ENCODE measurements around the gene PCSK2. TPM values are rescaled to one million over a fixed set of nuclear protein-coding genes. Genes with fewer than 3 reads are reported as not detected.

The PCSK2 gene
- total and polyA plus RNA-seq, 4 donors = 0.08 to 0.14 (median 0.09) TPM; not detected in 1

- Histone ChIP-seq H3K27me3 (ENCODE audit: control insufficient read depth in 4 of 4, insufficient read depth in 4 of 4, low read length in 3 of 4) (peaks cover 0 to 16% (median 2%) of the 10 kb centered on the region in 4 donors), H3K27ac (ENCODE audit: low read depth in 1 of 2, low read length in 2 of 2) (no peak overlapping the region), H3K9ac (ENCODE audit: low read depth in 1 of 2, low read length in 2 of 2) (no peak overlapping the region), H3K36me3 (ENCODE audit: control insufficient read depth in 4 of 4, insufficient read depth in 3 of 4, low read depth in 1 of 4, low read length in 3 of 4) (no peaks in the 10 kb centered on the region), H3K4me3 (ENCODE audit: low read depth in 1 of 3, low read length in 3 of 3) (no peak overlapping the region), H3K9me3 (ENCODE audit: control insufficient read depth in 4 of 4, low read length in 3 of 4) (no peaks in the 10 kb centered on the region), H3K4me1 (ENCODE audit: control insufficient read depth in 4 of 4, insufficient read depth in 4 of 4, low read length in 3 of 4) (no peaks in the 10 kb centered on the region)
- TF ChIP-seq FOXA1 (IDR thresholded peaks at IDR 0.05) = no peak
- no peak for TF ChIP-seq GABPA (IDR thresholded peaks at IDR 0.05 in 1 of 2, conservative IDR thresholded peaks at IDR 0.05 in 1 of 2)
- TF ChIP-seq EGR1 (IDR thresholded peaks at IDR 0.05; ENCODE audit: low read depth in 2 of 2) = no peak
- no peak for TF ChIP-seq HNF4A (conservative IDR thresholded peaks at IDR 0.05)
- TF ChIP-seq JUND (IDR thresholded peaks at IDR 0.05) = no peak
- no peak for TF ChIP-seq HNF4G (IDR thresholded peaks at IDR 0.05)
- TF ChIP-seq YY1 (IDR thresholded peaks at IDR 0.05) = no peak
- no peak for TF ChIP-seq RAD21 (IDR thresholded peaks at IDR 0.05)
- TF ChIP-seq ZBTB33 (IDR thresholded peaks at IDR 0.05) = no peak
- no peak for TF ChIP-seq FOXA2 (IDR thresholded peaks at IDR 0.05)
- TF ChIP-seq MAX (IDR thresholded peaks at IDR 0.05) = no peak
- TF ChIP-seq SP1 (IDR thresholded peaks at IDR 0.05) = no peak
- TF ChIP-seq TAF1 (conservative IDR thresholded peaks at IDR 0.05) = no peak
- TF ChIP-seq, protein P1, sequence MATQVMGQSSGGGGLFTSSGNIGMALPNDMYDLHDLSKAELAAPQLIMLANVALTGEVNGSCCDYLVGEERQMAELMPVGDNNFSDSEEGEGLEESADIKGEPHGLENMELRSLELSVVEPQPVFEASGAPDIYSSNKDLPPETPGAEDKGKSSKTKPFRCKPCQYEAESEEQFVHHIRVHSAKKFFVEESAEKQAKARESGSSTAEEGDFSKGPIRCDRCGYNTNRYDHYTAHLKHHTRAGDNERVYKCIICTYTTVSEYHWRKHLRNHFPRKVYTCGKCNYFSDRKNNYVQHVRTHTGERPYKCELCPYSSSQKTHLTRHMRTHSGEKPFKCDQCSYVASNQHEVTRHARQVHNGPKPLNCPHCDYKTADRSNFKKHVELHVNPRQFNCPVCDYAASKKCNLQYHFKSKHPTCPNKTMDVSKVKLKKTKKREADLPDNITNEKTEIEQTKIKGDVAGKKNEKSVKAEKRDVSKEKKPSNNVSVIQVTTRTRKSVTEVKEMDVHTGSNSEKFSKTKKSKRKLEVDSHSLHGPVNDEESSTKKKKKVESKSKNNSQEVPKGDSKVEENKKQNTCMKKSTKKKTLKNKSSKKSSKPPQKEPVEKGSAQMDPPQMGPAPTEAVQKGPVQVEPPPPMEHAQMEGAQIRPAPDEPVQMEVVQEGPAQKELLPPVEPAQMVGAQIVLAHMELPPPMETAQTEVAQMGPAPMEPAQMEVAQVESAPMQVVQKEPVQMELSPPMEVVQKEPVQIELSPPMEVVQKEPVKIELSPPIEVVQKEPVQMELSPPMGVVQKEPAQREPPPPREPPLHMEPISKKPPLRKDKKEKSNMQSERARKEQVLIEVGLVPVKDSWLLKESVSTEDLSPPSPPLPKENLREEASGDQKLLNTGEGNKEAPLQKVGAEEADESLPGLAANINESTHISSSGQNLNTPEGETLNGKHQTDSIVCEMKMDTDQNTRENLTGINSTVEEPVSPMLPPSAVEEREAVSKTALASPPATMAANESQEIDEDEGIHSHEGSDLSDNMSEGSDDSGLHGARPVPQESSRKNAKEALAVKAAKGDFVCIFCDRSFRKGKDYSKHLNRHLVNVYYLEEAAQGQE (IDR thresholded peaks at IDR 0.05) = no peak
- TF ChIP-seq, protein P2, sequence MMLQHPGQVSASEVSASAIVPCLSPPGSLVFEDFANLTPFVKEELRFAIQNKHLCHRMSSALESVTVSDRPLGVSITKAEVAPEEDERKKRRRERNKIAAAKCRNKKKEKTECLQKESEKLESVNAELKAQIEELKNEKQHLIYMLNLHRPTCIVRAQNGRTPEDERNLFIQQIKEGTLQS (IDR thresholded peaks at IDR 0.05) = no peak
- TF ChIP-seq, protein P3, sequence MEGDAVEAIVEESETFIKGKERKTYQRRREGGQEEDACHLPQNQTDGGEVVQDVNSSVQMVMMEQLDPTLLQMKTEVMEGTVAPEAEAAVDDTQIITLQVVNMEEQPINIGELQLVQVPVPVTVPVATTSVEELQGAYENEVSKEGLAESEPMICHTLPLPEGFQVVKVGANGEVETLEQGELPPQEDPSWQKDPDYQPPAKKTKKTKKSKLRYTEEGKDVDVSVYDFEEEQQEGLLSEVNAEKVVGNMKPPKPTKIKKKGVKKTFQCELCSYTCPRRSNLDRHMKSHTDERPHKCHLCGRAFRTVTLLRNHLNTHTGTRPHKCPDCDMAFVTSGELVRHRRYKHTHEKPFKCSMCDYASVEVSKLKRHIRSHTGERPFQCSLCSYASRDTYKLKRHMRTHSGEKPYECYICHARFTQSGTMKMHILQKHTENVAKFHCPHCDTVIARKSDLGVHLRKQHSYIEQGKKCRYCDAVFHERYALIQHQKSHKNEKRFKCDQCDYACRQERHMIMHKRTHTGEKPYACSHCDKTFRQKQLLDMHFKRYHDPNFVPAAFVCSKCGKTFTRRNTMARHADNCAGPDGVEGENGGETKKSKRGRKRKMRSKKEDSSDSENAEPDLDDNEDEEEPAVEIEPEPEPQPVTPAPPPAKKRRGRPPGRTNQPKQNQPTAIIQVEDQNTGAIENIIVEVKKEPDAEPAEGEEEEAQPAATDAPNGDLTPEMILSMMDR (IDR thresholded peaks at IDR 0.05; ENCODE audit: low read depth, low read length, missing input control) = no peak
- no peak for TF ChIP-seq NR2F2 (IDR thresholded peaks at IDR 0.05)
- TF ChIP-seq RXRA (IDR thresholded peaks at IDR 0.05) = no peak
- DNase-seq (ENCODE audit: low spot score) = no peak
- 94% methylated on average over 2 of the region's 2 CpGs for WGBS
Observed at GRCh38 chr20:17448071-17448470, 221.2 kb downstream of the PCSK2 start.

Measured in liver (tissue), 9 donors.